Smooth muscle cell (in vitro differentiated cells): ENCODE data around the gene TRPM4. TPM values are rescaled to one million over a fixed set of nuclear protein-coding genes. Genes with fewer than 3 reads are reported as not detected.
"Not testable (repeated sequence)": the region's sequence is repeated elsewhere in the genome, so short reads cannot be mapped to it uniquely, and the experiment has no call there.

Source experiments
- DNase-seq: peaks from one replicate; lab custom pipeline; 2025; ENCODE audit not compliant: unreplicated experiment; lab: John Stamatoyannopoulos, UW
- H2AFZ ChIP-seq: fragments of 200-600 bp; sonication (generic); 2 replicates; pipeline ENCODE4 v1.6.0; 2016; ENCODE audit warnings: antibody characterized with exemption, low read depth, mild to moderate bottlenecking
- H3F3A ChIP-seq: fragments of 200-600 bp; sonication (generic); 2 replicates; pipeline ENCODE4 v1.6.0; 2017; ENCODE audit warnings: antibody characterized with exemption, low read depth
- H3K27ac ChIP-seq: fragments of 200-600 bp; sonication (generic); 2 replicates; pipeline ENCODE4 v1.5.1; 2016; ENCODE audit warnings: low read depth, mild to moderate bottlenecking
- H3K27me3 ChIP-seq: fragments of 200-600 bp; sonication (generic); 2 replicates; pipeline ENCODE4 v1.6.1; 2016; ENCODE audit warnings: low read depth, mild to moderate bottlenecking
- H3K36me3 ChIP-seq: fragments of 200-600 bp; sonication (generic); 2 replicates; pipeline ENCODE4 v1.5.1; 2016; ENCODE audit warnings: low read depth
- H3K4me1 ChIP-seq: fragments of 200-600 bp; sonication (generic); 2 replicates; pipeline ENCODE4 v1.5.1; 2016; ENCODE audit warnings: low read depth
- H3K4me2 ChIP-seq: fragments of 200-600 bp; sonication (generic); 2 replicates; pipeline ENCODE4 v1.6.0; 2016; ENCODE audit warnings: mild to moderate bottlenecking
- H3K4me3 ChIP-seq: fragments of 200-600 bp; sonication (generic); 2 replicates; pipeline ENCODE4 v1.5.1; 2016; ENCODE audit warnings: mild to moderate bottlenecking
- H3K79me2 ChIP-seq: fragments of 200-600 bp; sonication (generic); 2 replicates; pipeline ENCODE4 v1.6.0; 2016; ENCODE audit warnings: low read depth, mild to moderate bottlenecking
- H3K9ac ChIP-seq: fragments of 200-600 bp; sonication (generic); 2 replicates; pipeline ENCODE4 v1.6.0; 2016; ENCODE audit warnings: low read depth
- H3K9me3 ChIP-seq: fragments of 200-600 bp; sonication (generic); replicated peaks from 2 replicates; pipeline ENCODE4 v1.5.1; 2016; ENCODE audit warnings: low read depth
- H4K20me1 ChIP-seq: fragments of 200-600 bp; sonication (generic); 2 replicates; pipeline ENCODE4 v1.6.0; 2016; ENCODE audit warnings: low read depth
- WGBS: methylation state at CpG from one replicate; pipeline ENCODE4 v1.1.7; 2016; ENCODE audit warnings: low lambda C conversion rate; 5-methylcytosine and 5-hydroxymethylcytosine counted together
- polyA plus RNA-seq: library from polyadenylated mRNA; unstranded; fragments of >200 nt; fragmentation: Nextera tagmentation; extraction: Ambion mirVana; gene quantifications from 2 replicates; pipeline ENCODE4 v1.2.1, GENCODE V29; 2016
- total RNA-seq: library from RNA; depleted of rRNA; stranded (reverse); fragments of >200 nt; gene quantifications from 2 replicates; pipeline ENCODE4 v1.2.3, GENCODE V29; 2014
- TF ChIP-seq, protein P1 (sequence below): fragments of 200-600 bp; sonication (generic); IDR thresholded peaks from 2 replicates; pipeline ENCODE4 v1.5.1; 2017; ENCODE audit warnings: borderline replicate concordance, mild to moderate bottlenecking, antibody characterized with exemption; ENCODE audit not compliant: insufficient read depth, poor library complexity, severe bottlenecking

Gene TRPM4
- total and polyA plus RNA-seq, 2 experiments from 2014 or later = 27.7 to 32.1 TPM

DNA sequence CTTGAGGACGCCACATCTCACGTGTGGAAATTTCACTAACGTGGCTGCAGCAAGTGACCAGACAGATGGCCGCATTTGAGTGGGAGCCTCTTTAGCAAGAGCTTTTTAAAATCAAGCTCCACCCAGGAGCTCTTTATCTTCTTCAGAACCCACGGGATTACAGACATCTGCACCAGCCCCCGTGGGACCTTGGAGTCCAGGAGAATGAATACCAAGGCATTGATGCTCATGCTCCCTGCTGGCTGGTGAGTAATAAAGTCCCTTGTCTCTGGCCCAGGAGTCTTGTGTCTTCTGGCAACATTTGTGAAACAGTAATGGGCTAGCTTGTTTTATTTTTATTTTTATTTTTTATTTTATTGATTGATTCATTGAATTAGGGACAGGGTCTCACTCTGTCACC is 64.4 kb downstream of the TRPM4 start:
- no peaks in the 10 kb centered on the region for H3K36me3 ChIP-seq
- no peaks in the 10 kb centered on the region for H3K4me1 ChIP-seq
- WGBS = 79% methylated on average over 6 of the region's 6 CpGs
- H3K79me2 ChIP-seq = no peaks in the 10 kb centered on the region
- TF ChIP-seq, protein P1, sequence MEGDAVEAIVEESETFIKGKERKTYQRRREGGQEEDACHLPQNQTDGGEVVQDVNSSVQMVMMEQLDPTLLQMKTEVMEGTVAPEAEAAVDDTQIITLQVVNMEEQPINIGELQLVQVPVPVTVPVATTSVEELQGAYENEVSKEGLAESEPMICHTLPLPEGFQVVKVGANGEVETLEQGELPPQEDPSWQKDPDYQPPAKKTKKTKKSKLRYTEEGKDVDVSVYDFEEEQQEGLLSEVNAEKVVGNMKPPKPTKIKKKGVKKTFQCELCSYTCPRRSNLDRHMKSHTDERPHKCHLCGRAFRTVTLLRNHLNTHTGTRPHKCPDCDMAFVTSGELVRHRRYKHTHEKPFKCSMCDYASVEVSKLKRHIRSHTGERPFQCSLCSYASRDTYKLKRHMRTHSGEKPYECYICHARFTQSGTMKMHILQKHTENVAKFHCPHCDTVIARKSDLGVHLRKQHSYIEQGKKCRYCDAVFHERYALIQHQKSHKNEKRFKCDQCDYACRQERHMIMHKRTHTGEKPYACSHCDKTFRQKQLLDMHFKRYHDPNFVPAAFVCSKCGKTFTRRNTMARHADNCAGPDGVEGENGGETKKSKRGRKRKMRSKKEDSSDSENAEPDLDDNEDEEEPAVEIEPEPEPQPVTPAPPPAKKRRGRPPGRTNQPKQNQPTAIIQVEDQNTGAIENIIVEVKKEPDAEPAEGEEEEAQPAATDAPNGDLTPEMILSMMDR = no peak
- H3K4me2 ChIP-seq = no peak overlapping the region
- H3K27ac ChIP-seq = no peak overlapping the region
- H4K20me1 ChIP-seq = no peaks in the 10 kb centered on the region
- no peaks in the 10 kb centered on the region for H3F3A ChIP-seq
- no peak for DNase-seq
- no peaks in the 10 kb centered on the region for H3K9me3 ChIP-seq
- no peak overlapping the region for H2AFZ ChIP-seq
- H3K4me3 ChIP-seq = no peak overlapping the region
- H3K9ac ChIP-seq = no peak overlapping the region
- no peaks in the 10 kb centered on the region for H3K27me3 ChIP-seq

DNA sequence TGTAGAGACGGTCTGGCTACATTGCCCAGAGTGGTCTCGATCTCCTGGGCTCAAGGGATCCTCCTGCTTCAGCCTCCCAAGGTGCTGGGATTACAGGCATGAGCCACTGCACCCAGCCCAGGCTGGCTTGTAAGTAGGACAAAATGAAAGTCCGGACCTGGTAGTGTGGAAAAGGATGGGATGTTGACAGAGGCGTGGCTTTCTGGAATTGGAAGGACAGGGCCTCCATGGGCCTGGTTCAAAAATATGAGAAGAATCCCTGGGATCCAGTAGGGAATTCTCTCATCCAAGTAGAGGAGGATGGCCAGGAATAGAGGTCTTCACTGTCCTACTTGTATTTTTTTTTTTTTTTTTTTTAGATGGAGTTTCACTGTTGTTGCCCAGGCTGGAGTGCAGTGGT is 64.9 kb downstream of the TRPM4 start:
- Histone ChIP-seq H3K79me2 (no peaks in the 10 kb centered on the region), H3K9ac (no peak overlapping the region), H3K9me3 (no peaks in the 10 kb centered on the region), H3K4me3 (no peak overlapping the region), H3K36me3 (no peaks in the 10 kb centered on the region), H3K4me2 (no peak overlapping the region), H2AFZ (no peak overlapping the region), H4K20me1 (no peaks in the 10 kb centered on the region), H3F3A (no peaks in the 10 kb centered on the region), H3K4me1 (no peaks in the 10 kb centered on the region), H3K27ac (no peak overlapping the region), H3K27me3 (no peaks in the 10 kb centered on the region)
- TF ChIP-seq, protein P1 = no peak
- no peak for DNase-seq
- 91% methylated on average over 4 of the region's 4 CpGs for WGBS

GRCh38 chr19:49223472-49223871 is 65.9 kb downstream of the TRPM4 start:
- 88% methylated on average over 9 of the region's 9 CpGs for WGBS
- Histone ChIP-seq H3K27ac (no peak overlapping the region), H3K36me3 (no peaks in the 10 kb centered on the region), H3K4me1 (no peaks in the 10 kb centered on the region), H4K20me1 (no peaks in the 10 kb centered on the region), H3K27me3 (no peaks in the 10 kb centered on the region), H3K9me3 (no peaks in the 10 kb centered on the region), H3F3A (no peaks in the 10 kb centered on the region), H3K79me2 (no peaks in the 10 kb centered on the region), H3K9ac (no peak overlapping the region), H2AFZ (no peak overlapping the region), H3K4me3 (no peak overlapping the region), H3K4me2 (no peak overlapping the region)
- TF ChIP-seq, protein P1 = no peak
- no peak for DNase-seq

GRCh38 chr19:49224441-49224840 is 66.8 kb downstream of the TRPM4 start:
- H3K27me3 ChIP-seq, H3K4me3 ChIP-seq, H3K4me2 ChIP-seq, H3K27ac ChIP-seq, H3K79me2 ChIP-seq, DNase-seq, H3K4me1 ChIP-seq, H3K9me3 ChIP-seq, H3K36me3 ChIP-seq, H3K9ac ChIP-seq, H2AFZ ChIP-seq, H4K20me1 ChIP-seq, H3F3A ChIP-seq: not testable (repeated sequence)
- WGBS = 93% methylated on average over 11 of the region's 11 CpGs
